B cell (primary cell): ENCODE measurements around the gene ANO2. TPM values are rescaled to one million over a fixed set of nuclear protein-coding genes. Genes with fewer than 3 reads are reported as not detected.

Experiments
- ATAC-seq: fragments of 200-7000 bp; cut with Tn5 transposase; one replicate; pipeline ENCODE4 v1.10.0; 2021; ENCODE audit warnings: low read depth, mild to moderate bottlenecking, moderate number of reproducible peaks, moderate library complexity
- CTCF ChIA-PET: fragments of 350-600 bp; sonication (Branson Sonifier 250); formaldehyde crosslinking; loops from one replicate; lab custom pipeline; 2021; ENCODE audit warnings: antibody characterized with exemption, inconsistent platforms; lab: Charles Lee
- POLR2A ChIA-PET: fragments of 350-600 bp; sonication (Branson Sonifier 250); formaldehyde crosslinking; loops from one replicate; lab custom pipeline; 2021; ENCODE audit warnings: antibody characterized with exemption; lab: Charles Lee
- DNase-seq: peaks from one replicate; pipeline ENCODE4 v3.0.0; 2013
- H2AFZ ChIP-seq: 2 replicates; pipeline ENCODE4 v1.6.1; 2012; ENCODE audit warnings: mild to moderate bottlenecking, low read depth, low read length; ENCODE audit not compliant: insufficient read depth, poor library complexity, severe bottlenecking
- H3K27ac ChIP-seq, 2 donors: 1 replicate in 1 of 2; 2 replicates in 1 of 2; pipeline ENCODE4 v1.5.1; 2012 to 2013; ENCODE audit warnings: low read length in 2 of 2, mild to moderate bottlenecking in 2 of 2, moderate library complexity in 1 of 2
- H3K27me3 ChIP-seq, 4 experiments: fragments of 200-600 bp in 1 of 4; sonication (generic) in 1 of 4; replicated peaks in 1 of 4; 1 replicate in 2 of 4; 2 replicates in 2 of 4; pipeline versions ENCODE4 v1.6.1 to v1.7.0; 2013 to 2016; ENCODE audit warnings: low read length in 3 of 4, mild to moderate bottlenecking in 2 of 4, mixed read lengths in 1 of 4, moderate library complexity in 1 of 4; ENCODE audit not compliant: insufficient read depth in 4 of 4, control insufficient read depth in 3 of 4; ENCODE audit errors: control extremely low read depth in 1 of 4
- H3K36me3 ChIP-seq, 2 experiments: replicated peaks in 1 of 2; 1 replicate in 1 of 2; 2 replicates in 1 of 2; pipeline versions ENCODE4 v1.6.1 to v1.7.1; 2013; ENCODE audit warnings: low read length in 1 of 2; ENCODE audit not compliant: insufficient read depth in 2 of 2, control insufficient read depth in 1 of 2; ENCODE audit errors: control extremely low read depth in 1 of 2, extremely low read depth in 1 of 2
- H3K4me1 ChIP-seq, 2 donors: fragments of 200-600 bp in 1 of 2; sonication (generic) in 1 of 2; 1 replicate in 1 of 2; 2 replicates in 1 of 2; pipeline versions ENCODE4 v1.5.1 to v1.6.1; 2013 to 2017; ENCODE audit warnings: low read length in 2 of 2; ENCODE audit not compliant: control insufficient read depth in 2 of 2, insufficient read depth in 2 of 2
- H3K4me2 ChIP-seq: replicated peaks from 2 replicates; pipeline ENCODE3; 2012; ENCODE audit warnings: mild to moderate bottlenecking, low read depth, low read length; ENCODE audit not compliant: poor library complexity, severe bottlenecking
- H3K4me3 ChIP-seq, 5 experiments: fragments of 200-600 bp in 1 of 5; sonication (generic) in 1 of 5; 1 replicate in 3 of 5; 2 replicates in 2 of 5; pipeline versions ENCODE4 v1.5.1 to v1.7.0; 2011 to 2016; ENCODE audit warnings: low read length in 4 of 5, mild to moderate bottlenecking in 4 of 5, low read depth in 2 of 5, control low read depth in 1 of 5, moderate library complexity in 1 of 5; ENCODE audit not compliant: insufficient read depth in 1 of 5; ENCODE audit errors: control extremely low read depth in 1 of 5, extremely low read depth in 1 of 5
- H3K79me2 ChIP-seq: fragments of 200-600 bp; sonication (generic); one replicate; pipeline ENCODE4 v1.6.0; 2016; ENCODE audit warnings: low read length; ENCODE audit not compliant: control insufficient read depth, insufficient read depth
- H3K9ac ChIP-seq: fragments of 200-600 bp; sonication (generic); 2 replicates; pipeline ENCODE4 v1.6.1; 2017; ENCODE audit warnings: mild to moderate bottlenecking, low read length, moderate library complexity
- H3K9me3 ChIP-seq, 3 donors: one replicate each; pipeline versions ENCODE4 v1.6.1 to v1.7.1; 2013; ENCODE audit warnings: low read length in 2 of 3; ENCODE audit not compliant: control insufficient read depth in 2 of 3, insufficient read depth in 1 of 3; ENCODE audit errors: control extremely low read depth in 1 of 3
- H4K20me1 ChIP-seq: 2 replicates; pipeline ENCODE4 v1.6.0; 2012; ENCODE audit warnings: mild to moderate bottlenecking, low read length; ENCODE audit not compliant: insufficient read depth, control insufficient read depth, poor library complexity, severe bottlenecking
- H3K27ac Mint-ChIP-seq: one replicate; pipeline ENCODE4 v1.8.0; 2021; ENCODE audit warnings: mixed read lengths
- H3K27me3 Mint-ChIP-seq: one replicate; pipeline ENCODE4 v1.8.0; 2021; ENCODE audit warnings: mixed read lengths
- H3K4me1 Mint-ChIP-seq: one replicate; pipeline ENCODE4 v1.8.0; 2021; ENCODE audit warnings: mixed read lengths
- H3K4me3 Mint-ChIP-seq: one replicate; pipeline ENCODE4 v1.8.0; 2021; ENCODE audit warnings: mixed read lengths
- H3K9me3 Mint-ChIP-seq: one replicate; pipeline ENCODE4 v1.8.0; 2022; ENCODE audit warnings: mixed read lengths; ENCODE audit not compliant: insufficient read depth
- CTCF ChIP-seq: fragments of 200-600 bp; IDR thresholded peaks from one replicate; pipeline ENCODE4 v1.8.0; 2022; ENCODE audit warnings: antibody characterized with exemption, mild to moderate bottlenecking
- EZH2 ChIP-seq: IDR thresholded peaks from 2 replicates; pipeline ENCODE4 v1.6.1; 2012; ENCODE audit warnings: borderline replicate concordance, low read depth, mild to moderate bottlenecking, moderate library complexity, low read length; ENCODE audit not compliant: insufficient read depth, poor library complexity, severe bottlenecking
- WGBS: methylation state at CpG from one replicate; pipeline ENCODE4 v1.1.5; 2013; ENCODE audit warnings: missing lambda C conversion rate; ENCODE audit not compliant: insufficient coverage; 5-methylcytosine and 5-hydroxymethylcytosine counted together
- intact Hi-C: fragments of 100-400 bp; cut with micrococcal nuclease; formaldehyde crosslinking; loops from one replicate; pipeline ENCODE4 v1.10.0; 2022
- polyA plus RNA-seq: library from polyadenylated mRNA; depleted of rRNA; stranded (reverse); fragments of >200 nt; gene quantifications from 2 replicates; pipeline ENCODE4 v1.2.3, GENCODE V29; 2012
- total RNA-seq, 2 donors: library from RNA; stranded (reverse); fragments of 120-200 nt in 1 of 2; gene quantifications; 1 replicate in 1 of 2; 2 replicates in 1 of 2; pipeline versions ENCODE4 v1.2.3 to v1.2.4, GENCODE V29; 2013 to 2022

The ANO2 gene
- total and polyA plus RNA-seq, 2 donors (not counting 1 experiment from before 2014, with no cell fraction given) = not detected

GRCh38 chr12:5533368-5533767 is 411.7 kb downstream of the ANO2 start:
- no peaks in the 10 kb centered on the region for H3K79me2 ChIP-seq

GRCh38 chr12:5525783-5526367 is 419.2 kb downstream of the ANO2 start:
- Histone ChIP-seq H3K4me2 (no peak overlapping the region), H3K79me2 (no peaks in the 10 kb centered on the region), H3K27ac (no peak overlapping the region), H3K4me3 (no peak overlapping the region), H3K9ac (no peak overlapping the region), H3K4me1 (no peaks in the 10 kb centered on the region), H2AFZ (no peak overlapping the region), H4K20me1 (no peaks in the 10 kb centered on the region), H3K27me3 (no peaks in the 10 kb centered on the region), H3K9me3 (no peaks in the 10 kb centered on the region), H3K36me3 (no peaks in the 10 kb centered on the region)
- H3K9me3 Mint-ChIP-seq = no peaks in the 10 kb centered on the region
- TF ChIP-seq CTCF (no peak), EZH2 (no peak)
- H3K27me3 Mint-ChIP-seq = peaks cover 4% of the 10 kb centered on the region
- ChIA-PET CTCF (no interaction called here), POLR2A (no interaction called here)
- no peak for ATAC-seq
- intact Hi-C loops = no loop called here
- 79% methylated on average over 2 of the region's 4 CpGs for WGBS
- no peak for DNase-seq
- no peak overlapping the region for H3K27ac Mint-ChIP-seq
- no peak overlapping the region for H3K4me3 Mint-ChIP-seq
- H3K4me1 Mint-ChIP-seq = no peaks in the 10 kb centered on the region

More at GRCh38 chr12:5533368-5533767, 411.7 kb downstream of the ANO2 start:
- ATAC-seq (no peak), DNase-seq (no peak)
- Histone ChIP-seq H3K9me3 (no peaks in the 10 kb centered on the region), H3K4me1 (no peaks in the 10 kb centered on the region), H3K27me3 (peaks cover 0 to 4% (median 0%) of the 10 kb centered on the region in 4 experiments), H2AFZ (no peak overlapping the region), H3K36me3 (no peaks in the 10 kb centered on the region), H3K9ac (no peak overlapping the region), H3K4me3 (no peak overlapping the region), H4K20me1 (no peaks in the 10 kb centered on the region), H3K27ac (no peak overlapping the region), H3K4me2 (no peak overlapping the region)
- ChIA-PET CTCF (no interaction called here), POLR2A (no interaction called here)
- H3K9me3 Mint-ChIP-seq = no peaks in the 10 kb centered on the region
- no peak overlapping the region for H3K4me3 Mint-ChIP-seq
- WGBS = 56% methylated on average over 3 of the region's 3 CpGs
- intact Hi-C loops = no loop called here
- peaks cover 54% of the 10 kb centered on the region for H3K27me3 Mint-ChIP-seq
- TF ChIP-seq CTCF = no peak
- no peak for TF ChIP-seq EZH2
- no peak overlapping the region for H3K27ac Mint-ChIP-seq
- H3K4me1 Mint-ChIP-seq = no peaks in the 10 kb centered on the region
